ENCODE data around the gene FOXP3.

GRCh38 chrX:49206543-49206942, 58.0 kb downstream of the FOXP3 start:
- TF ChIP-seq POLR2A (IDR thresholded peaks at IDR 0.05; ENCODE audit: low read depth, low read length) = no peak
- TF ChIP-seq TAF1 (IDR thresholded peaks at IDR 0.05; ENCODE audit: borderline replicate concordance, low read depth, low read length) = no peak
